ACHN (cell line): ENCODE data around the gene PTCHD4.
A peak's percentile ranks its signal among the peaks of the same experiment; 100 is the strongest.
"Not testable (repeated sequence)": the region's sequence is repeated elsewhere in the genome, so short reads cannot be mapped to it uniquely, and the experiment has no call there.

Experiments
- DNase-seq: peaks from one replicate; pipeline ENCODE4 v3.0.0-alpha.2; 2015
- in situ Hi-C: cut with HindIII; loops from 2 replicates; pipeline ENCODE4 v1.10.0; 2017; ENCODE audit warnings: low sequenced_read_pairs, low pct_ligation_motif_present, low pct_unique_long_range_greater_than_20kb

Gene PTCHD4

GRCh38 chr6:48111143-48111506 is at the start of gene PTCHD4:
Gene PTCHD4, minus strand, starts transcription at chr6:48111197. Its CDS starts 42,240 bp downstream, at chr6:48068957.
- DNase-seq: peak; percentile 74
- in situ Hi-C loops: no loop called here

DNA sequence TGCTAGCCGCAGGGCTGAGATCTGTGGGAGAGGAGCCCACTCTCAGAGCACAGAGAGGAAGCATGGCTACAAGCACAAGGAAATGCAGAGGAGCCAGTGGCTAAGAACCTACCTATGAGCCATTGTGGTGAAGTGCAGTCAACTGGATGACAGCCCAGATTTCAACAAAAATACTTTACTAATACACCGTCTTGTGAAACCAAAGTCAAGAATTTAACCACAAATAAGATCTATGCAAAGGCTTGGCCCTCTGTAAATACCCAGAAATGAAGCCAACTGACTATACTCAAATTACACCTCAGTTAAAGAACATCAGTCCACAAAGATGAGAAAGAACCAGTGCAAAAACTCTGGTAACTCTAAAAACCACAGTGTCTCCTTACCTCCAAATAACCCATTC is 40.1 kb upstream of the PTCHD4 start:
- in situ Hi-C loops: no loop called here
- no peak for DNase-seq

DNA sequence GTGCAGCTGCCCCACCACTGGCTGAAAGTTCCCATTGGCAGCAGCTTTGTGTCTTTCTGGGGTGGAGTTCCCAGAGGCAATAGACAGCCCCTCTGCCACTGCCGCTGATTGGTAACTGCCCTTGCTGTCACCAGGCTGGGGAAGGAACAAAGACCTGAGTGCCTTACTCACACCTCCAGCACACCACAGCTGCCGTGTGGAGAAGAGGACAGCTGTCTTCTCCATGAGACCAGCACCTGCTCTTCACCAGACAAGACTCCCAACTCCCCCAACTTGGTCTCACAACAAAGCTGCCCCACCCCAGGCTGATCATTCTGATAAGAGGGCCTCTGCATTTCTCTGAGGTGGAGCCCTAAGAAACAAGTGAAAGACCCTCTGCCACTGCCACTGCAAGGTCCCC is 39.7 kb upstream of the PTCHD4 start:
- in situ Hi-C loops: no loop called here
- DNase-seq: no peak

- in situ Hi-C loops: no loop called here
- no peak for DNase-seq
Measured at GRCh38 chr6:48147051-48147450, 36.1 kb upstream of the PTCHD4 start.

DNA sequence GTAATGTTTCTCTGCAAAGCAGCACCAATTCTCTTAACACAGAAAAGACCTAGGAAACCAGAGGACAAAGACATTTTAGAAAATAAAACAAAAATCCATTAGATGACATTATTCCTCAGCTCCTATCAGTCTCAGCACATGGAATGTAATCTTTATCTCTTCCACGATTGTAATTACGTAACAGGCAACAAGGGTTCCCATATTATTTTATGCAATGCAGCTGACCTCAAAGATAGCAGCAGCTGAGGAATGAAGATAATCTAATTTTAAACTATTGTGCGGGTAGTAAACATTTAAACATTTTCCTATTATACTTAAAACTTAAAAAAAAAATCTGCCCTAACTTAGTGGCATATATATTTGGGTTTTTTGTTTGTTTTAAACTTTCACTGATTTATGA is 33.0 kb upstream of the PTCHD4 start:
- no peak for DNase-seq
- in situ Hi-C loops: no loop called here

DNA sequence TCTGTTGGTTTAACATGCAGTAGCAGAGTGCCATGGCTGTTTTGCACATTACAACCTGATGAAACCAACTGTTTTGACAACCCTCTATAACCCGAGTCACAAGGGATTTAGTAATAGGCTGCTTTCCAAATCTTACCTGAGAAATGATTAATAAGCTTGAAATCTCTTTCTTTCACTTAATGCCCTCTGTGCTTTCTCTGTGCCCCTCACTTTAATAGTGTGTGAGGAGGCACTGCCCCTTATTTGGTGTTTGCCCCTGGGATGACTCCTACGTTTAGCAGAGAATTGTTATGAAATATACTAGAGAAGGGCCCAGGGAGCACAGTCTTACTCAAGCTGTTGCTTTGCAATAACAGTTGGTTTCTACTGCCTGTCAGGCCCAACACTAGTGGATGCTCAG is 31.0 kb upstream of the PTCHD4 start:
- in situ Hi-C loops: no loop called here
- no peak for DNase-seq

DNA sequence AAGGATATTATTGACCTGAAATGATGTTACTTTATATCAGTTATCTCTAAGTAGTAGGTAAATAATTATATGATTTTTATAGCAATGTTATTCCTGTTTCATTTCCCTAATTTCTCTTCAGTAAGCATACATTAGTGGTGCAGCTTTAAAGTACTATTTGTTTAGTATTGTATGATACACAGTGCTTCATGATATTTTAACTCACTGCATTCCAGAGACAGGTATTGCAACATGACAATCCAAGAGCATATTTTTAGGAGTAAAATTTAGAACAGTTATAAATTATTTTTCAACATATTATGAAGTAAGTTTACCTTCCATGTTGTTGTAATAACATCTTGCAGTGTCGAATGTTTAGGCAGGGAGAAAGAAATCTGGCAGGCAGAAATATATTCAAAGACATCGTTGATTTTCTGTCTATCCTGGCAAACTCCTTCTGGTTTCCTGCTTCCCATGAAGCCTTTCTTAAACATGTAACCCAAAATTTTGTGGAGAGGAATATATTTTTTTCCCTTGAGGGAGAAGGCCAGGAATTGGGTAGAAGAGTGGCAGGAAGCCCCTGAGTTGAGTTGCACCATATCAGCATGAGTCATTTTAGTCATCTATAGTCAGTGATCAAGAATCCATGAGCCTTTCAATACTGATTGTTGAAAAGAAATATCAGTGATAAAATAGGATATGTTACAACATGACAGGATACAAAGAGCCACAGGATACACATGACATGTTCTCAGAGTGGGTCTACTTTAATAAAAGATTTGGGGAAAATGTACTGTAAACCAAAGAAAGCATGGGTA is 29.0 kb upstream of the PTCHD4 start:
- DNase-seq: no peak
- in situ Hi-C loops: no loop called here

DNA sequence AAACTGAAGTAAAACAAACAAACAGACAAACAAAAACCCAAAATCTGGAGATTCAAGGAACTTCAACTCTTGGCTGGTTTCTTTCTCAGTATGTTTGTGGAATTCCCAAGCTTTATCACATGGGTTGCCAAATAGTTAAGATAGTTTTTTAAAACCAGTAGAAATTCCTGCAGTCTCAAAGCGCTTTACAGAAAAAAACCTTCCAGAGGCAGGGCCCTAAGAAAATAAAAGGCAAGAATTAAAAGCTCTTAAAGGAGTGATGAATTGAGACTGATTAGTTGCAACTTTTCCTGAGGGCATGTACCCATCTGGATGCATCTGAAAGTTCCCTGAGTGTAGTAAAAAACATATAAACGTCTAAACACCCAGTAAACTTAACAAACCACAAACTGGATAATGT is 25.9 kb upstream of the PTCHD4 start:
- in situ Hi-C loops: no loop called here
- no peak for DNase-seq

DNA sequence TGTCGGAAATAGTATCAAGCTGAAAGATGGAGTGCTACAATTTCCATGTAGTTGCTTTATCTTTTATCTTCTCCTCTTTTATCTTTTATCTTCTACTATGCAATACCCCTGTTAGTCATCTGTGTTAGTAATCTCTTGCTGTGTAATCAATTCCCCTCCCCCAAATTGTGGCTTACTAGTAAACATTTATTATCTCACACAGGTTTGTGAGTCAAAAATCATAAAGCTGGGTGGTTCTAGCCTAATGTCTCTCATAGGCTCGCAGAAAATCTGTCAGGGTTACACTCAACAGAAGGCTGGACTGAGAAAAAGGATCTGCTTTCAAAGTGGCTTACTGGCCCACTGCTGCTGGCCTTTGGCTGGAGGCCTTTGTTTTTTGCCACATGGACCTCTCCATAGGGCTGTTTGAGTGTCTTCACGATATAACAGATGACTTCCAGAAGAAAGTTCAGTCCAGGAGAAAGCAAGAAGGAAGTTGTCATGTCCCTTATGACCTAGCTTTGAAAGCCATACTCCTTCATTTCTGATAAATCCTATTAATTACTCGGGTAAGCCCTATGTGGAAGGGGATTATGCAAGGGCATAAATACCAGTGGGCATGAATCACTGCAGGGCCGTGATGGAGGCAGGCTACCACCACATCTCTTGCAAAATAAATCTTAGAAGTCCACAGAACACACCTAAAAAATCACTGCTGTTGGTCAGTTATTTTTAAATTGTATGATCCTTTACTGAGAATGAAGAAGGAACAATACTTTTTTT is 24.5 kb upstream of the PTCHD4 start:
- DNase-seq: no peak
- in situ Hi-C loops: no loop called here

- in situ Hi-C loops: no loop called here
Measured at GRCh38 chr6:48134246-48134645, 23.2 kb upstream of the PTCHD4 start.

DNA sequence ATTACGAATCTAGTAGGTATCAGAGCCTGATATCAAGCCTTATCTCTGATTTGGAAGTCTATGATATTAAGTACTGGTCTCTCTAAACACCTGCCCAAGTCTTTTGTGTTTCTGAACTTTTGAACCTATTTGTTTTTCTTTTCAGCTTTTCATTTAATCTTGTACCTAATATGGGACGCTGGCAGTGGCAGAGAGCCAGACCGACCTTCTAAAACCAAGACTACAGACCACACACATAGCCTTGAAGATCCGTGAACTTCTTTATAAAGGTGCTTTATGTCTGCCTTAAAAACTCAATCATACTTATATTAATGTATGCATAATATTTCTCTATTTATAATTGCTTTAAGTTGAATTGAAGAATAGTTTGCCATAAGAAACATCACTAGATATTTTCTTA is 12.6 kb upstream of the PTCHD4 start:
- in situ Hi-C loops: no loop called here

More at GRCh38 chr6:48134246-48134645, 23.2 kb upstream of the PTCHD4 start:
- DNase-seq: no peak

DNA sequence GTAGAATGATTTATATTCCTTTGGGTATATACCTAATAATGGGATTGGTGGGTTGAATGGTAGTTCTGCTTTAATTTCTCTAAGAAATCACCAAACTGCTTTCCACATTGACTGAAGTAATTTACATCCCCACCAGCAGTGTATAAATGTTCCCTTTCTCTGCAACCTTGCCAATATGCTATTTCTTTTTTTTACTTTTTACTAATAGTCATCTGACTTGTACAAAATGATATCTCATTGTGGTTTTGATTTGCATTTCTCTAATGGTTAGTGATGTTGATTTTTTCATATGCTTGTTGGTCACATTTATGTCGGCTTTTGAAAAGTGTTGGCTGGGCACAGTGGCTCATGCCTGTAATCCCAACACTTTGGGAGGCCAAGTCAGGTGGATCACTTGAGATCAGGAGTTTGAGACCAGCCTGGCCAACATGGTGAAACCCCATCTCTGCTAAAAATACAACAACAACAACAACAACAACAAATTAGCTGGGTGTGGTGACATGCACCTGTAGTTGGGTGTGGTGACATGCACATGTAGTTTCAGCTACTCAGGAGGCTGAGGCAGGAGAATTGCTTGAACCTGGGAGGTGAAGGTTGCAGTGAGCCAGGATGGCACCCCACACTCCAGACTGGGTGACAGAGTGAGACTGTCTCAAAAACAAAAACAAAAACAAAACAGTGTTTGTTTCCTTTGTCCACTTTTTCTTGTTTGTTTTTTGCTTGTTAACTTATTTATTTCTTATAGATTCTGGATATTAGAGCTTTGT is 11.2 kb upstream of the PTCHD4 start:
- DNase-seq, in situ Hi-C loops: not testable (repeated sequence)

More for the DNA sequence above, 12.6 kb upstream of the PTCHD4 start:
- no peak for DNase-seq

DNA sequence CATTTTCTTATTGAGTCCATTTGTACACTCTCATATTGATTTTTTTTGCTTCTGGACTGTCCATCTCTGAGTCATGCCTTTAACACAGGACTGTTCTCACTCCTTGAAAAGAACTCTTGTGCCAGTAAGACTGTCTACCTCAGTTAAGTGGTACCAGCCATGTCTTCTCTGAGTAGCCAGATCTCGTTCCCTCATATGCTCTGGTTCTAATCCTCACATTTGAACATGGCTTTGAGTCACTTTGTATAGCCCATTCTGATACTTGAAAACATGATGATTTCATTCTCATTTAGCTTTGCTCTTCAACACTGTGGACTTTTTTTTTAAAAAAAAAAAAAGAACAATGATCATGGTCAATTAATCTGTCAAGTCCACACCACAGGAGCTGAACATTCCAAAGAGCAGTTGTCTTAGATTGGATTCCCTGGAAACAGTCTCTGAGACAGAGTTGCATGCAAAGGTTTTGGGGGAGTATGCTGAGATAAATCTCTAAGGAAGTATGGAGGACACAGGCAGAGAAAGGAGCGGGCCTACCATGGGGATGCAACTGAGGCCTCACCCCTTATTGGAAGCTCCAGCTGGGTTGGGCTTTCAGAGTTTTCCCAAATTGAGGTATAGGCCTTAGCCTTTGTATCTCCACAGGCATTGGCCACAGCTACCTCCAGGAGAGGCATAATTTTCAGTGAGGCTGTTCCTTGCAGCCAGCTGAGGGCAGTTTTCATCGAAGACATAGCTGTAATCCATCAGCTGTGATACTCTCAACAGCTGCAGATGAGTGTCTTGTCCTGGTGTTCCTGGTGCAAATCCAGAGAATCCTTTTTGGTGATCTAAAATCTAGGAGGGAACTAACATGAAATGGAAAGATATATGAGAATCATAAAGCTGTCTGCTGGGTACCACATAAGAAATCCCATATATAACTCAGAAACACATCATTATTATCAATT is 6.0 kb upstream of the PTCHD4 start:
- in situ Hi-C loops: no loop called here
- no peak for DNase-seq

GRCh38 chr6:48113130-48113529 is 2.1 kb upstream of the PTCHD4 start:
- DNase-seq: no peak
- in situ Hi-C loops: no loop called here

DNA sequence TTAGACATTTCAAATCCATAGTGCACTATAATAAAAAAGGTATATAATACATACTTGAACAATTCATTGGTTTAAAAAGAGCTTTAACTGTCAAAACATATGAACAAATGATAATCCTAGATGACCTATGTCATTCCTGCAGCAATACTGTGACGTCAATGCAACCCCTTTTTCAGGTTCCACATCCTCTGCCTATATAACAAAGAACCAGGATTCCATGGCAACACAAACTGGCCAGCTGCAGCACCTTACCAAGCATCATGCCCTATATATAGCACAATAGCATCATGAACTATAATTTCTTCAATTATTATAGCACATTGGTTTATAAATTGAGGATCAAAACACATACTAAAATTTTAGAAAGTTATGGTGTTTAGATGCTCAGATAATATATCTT is 578 bp upstream of the PTCHD4 start:
- DNase-seq: no peak
- in situ Hi-C loops: no loop called here

- in situ Hi-C loops: no loop called here
- DNase-seq: no peak
Measured at GRCh38 chr6:48110436-48111142, 408 bp downstream of the PTCHD4 start.

DNA sequence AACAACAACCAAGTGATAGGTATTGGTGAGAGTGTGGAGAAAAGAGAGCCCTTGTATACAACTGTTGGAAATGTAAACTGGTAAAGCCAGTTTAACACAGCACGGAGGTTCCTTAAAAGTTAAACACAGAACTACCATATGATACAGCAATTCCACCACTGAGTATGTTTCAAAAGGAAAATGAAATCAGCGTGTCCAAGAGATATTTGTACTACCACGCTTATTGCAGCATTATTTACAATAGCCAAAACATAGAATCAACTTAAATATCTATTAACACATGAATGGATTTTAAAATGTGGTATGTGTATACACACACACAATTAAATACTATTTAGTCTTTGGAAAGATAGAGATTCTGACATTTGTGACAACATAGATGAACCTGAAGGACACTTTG is 1.1 kb downstream of the PTCHD4 start:
- in situ Hi-C loops: no loop called here
- peak; percentile 11 for DNase-seq
